MM.1S (cell line): ENCODE data around the gene ENOX1.

Experiments
- DNase-seq: peaks from one replicate; pipeline ENCODE4 v3.0.0-alpha.2; 2015
- H2AFZ ChIP-seq: fragments of 300-600 bp; sonication (generic); 2 replicates; pipeline ENCODE4 v1.6.0; 2016; ENCODE audit warnings: antibody characterized with exemption, low read length
- H3F3A ChIP-seq: fragments of 300-600 bp; sonication (generic); 2 replicates; pipeline ENCODE4 v1.6.1; 2016; ENCODE audit warnings: mild to moderate bottlenecking, antibody characterized with exemption, low read length, moderate library complexity, mixed read lengths; ENCODE audit not compliant: insufficient read depth
- H3K27ac ChIP-seq: fragments of 300-600 bp; sonication (generic); 2 replicates; pipeline ENCODE4 v1.5.1; 2016; ENCODE audit warnings: mild to moderate bottlenecking, low read length
- H3K27me3 ChIP-seq: fragments of 300-600 bp; sonication (generic); replicated peaks from 2 replicates; pipeline ENCODE4 v1.6.0; 2016; ENCODE audit warnings: low read length; ENCODE audit not compliant: insufficient read depth
- H3K36me3 ChIP-seq: fragments of 300-600 bp; sonication (generic); replicated peaks from 2 replicates; pipeline ENCODE4 v1.6.1; 2016; ENCODE audit warnings: mild to moderate bottlenecking, low read length, mixed read lengths; ENCODE audit not compliant: insufficient read depth
- H3K4me1 ChIP-seq: fragments of 300-600 bp; sonication (generic); 2 replicates; pipeline ENCODE4 v1.6.1; 2016; ENCODE audit warnings: low read length, mixed read lengths
- H3K4me2 ChIP-seq: fragments of 300-600 bp; sonication (generic); 2 replicates; pipeline ENCODE4 v1.6.0; 2016; ENCODE audit warnings: low read depth, low read length
- H3K4me3 ChIP-seq: fragments of 300-600 bp; sonication (generic); 2 replicates; pipeline ENCODE4 v1.5.1; 2016; ENCODE audit warnings: low read length, mixed read lengths
- H3K79me2 ChIP-seq: fragments of 300-600 bp; sonication (generic); 2 replicates; pipeline ENCODE4 v1.6.1; 2016; ENCODE audit warnings: mixed run types, low read length, mixed read lengths
- H3K9ac ChIP-seq: fragments of 300-600 bp; sonication (generic); 2 replicates; pipeline ENCODE4 v1.6.1; 2016; ENCODE audit warnings: low read length, mixed read lengths
- H3K9me2 ChIP-seq: fragments of 300-600 bp; sonication (generic); replicated peaks from 2 replicates; pipeline ENCODE4 v1.6.1; 2016; ENCODE audit warnings: mild to moderate bottlenecking, low read length, mixed read lengths; ENCODE audit not compliant: insufficient read depth
- H3K9me3 ChIP-seq: fragments of 300-600 bp; sonication (generic); replicated peaks from 2 replicates; pipeline ENCODE4 v1.6.1; 2016; ENCODE audit warnings: mild to moderate bottlenecking, low read length, mixed read lengths; ENCODE audit not compliant: insufficient read depth
- H4K20me1 ChIP-seq: fragments of 300-600 bp; sonication (generic); 2 replicates; pipeline ENCODE4 v1.6.1; 2016; ENCODE audit warnings: mild to moderate bottlenecking, low read length, moderate library complexity, mixed read lengths; ENCODE audit not compliant: insufficient read depth
- CTCF ChIP-seq: fragments of 300-600 bp; sonication (generic); IDR thresholded peaks from 2 replicates; pipeline ENCODE4 v1.5.1; 2016; ENCODE audit warnings: antibody characterized with exemption, low read length, mixed read lengths
- EZH2 ChIP-seq: fragments of 300-600 bp; sonication (generic); optimal IDR thresholded peaks from 2 replicates; pipeline ENCODE3; 2017; ENCODE audit warnings: low read depth, mild to moderate bottlenecking, antibody characterized with exemption, low read length, mixed read lengths
- EZH2phosphoT487 ChIP-seq: fragments of 300-600 bp; sonication (generic); IDR thresholded peaks from 2 replicates; pipeline ENCODE4 v1.6.1; 2018; ENCODE audit warnings: antibody characterized with exemption, low read length

ENOX1 gene

GRCh38 chr13:43564952-43565351 is 221.8 kb downstream of the ENOX1 start:
- Histone ChIP-seq H3K27me3 (no peaks in the 10 kb centered on the region), H3K9me3 (no peaks in the 10 kb centered on the region), H3K9me2 (no peaks in the 10 kb centered on the region), H4K20me1 (no peaks in the 10 kb centered on the region), H3K9ac (no peak overlapping the region), H3K27ac (no peak overlapping the region), H3K4me2 (no peak overlapping the region), H3K4me3 (no peak overlapping the region), H2AFZ (no peak overlapping the region), H3F3A (no peaks in the 10 kb centered on the region), H3K79me2 (no peaks in the 10 kb centered on the region), H3K36me3 (no peaks in the 10 kb centered on the region), H3K4me1 (no peaks in the 10 kb centered on the region)
- DNase-seq: no peak
- TF ChIP-seq CTCF (no peak), EZH2phosphoT487 (no peak), EZH2 (no peak)

- DNase-seq: no peak
- Histone ChIP-seq H4K20me1 (no peaks in the 10 kb centered on the region), H3K27ac (no peak overlapping the region), H3K4me1 (no peaks in the 10 kb centered on the region), H3K9me2 (no peaks in the 10 kb centered on the region), H3K36me3 (no peaks in the 10 kb centered on the region), H2AFZ (no peak overlapping the region), H3K4me3 (no peak overlapping the region), H3F3A (no peaks in the 10 kb centered on the region), H3K27me3 (no peaks in the 10 kb centered on the region), H3K9me3 (no peaks in the 10 kb centered on the region), H3K79me2 (no peaks in the 10 kb centered on the region), H3K4me2 (no peak overlapping the region), H3K9ac (no peak overlapping the region)
- TF ChIP-seq CTCF (no peak), EZH2 (no peak), EZH2phosphoT487 (no peak)
These were observed 225.7 kb downstream of the ENOX1 start for GRCh38 chr13:43561081-43561480.

- Histone ChIP-seq H3K9me3 (no peaks in the 10 kb centered on the region), H3K9ac (no peak overlapping the region), H3K4me3 (no peak overlapping the region), H3K9me2 (no peaks in the 10 kb centered on the region), H3K4me2 (no peak overlapping the region), H2AFZ (no peak overlapping the region), H3K36me3 (no peaks in the 10 kb centered on the region), H3K27ac (no peak overlapping the region), H3K79me2 (no peaks in the 10 kb centered on the region), H3K27me3 (no peaks in the 10 kb centered on the region), H4K20me1 (no peaks in the 10 kb centered on the region), H3F3A (no peaks in the 10 kb centered on the region), H3K4me1 (no peaks in the 10 kb centered on the region)
- DNase-seq: no peak
- TF ChIP-seq EZH2phosphoT487: no peak
These were observed 227.8 kb downstream of the ENOX1 start for GRCh38 chr13:43558939-43559338.

- Histone ChIP-seq H3K4me1 (no peaks in the 10 kb centered on the region), H3F3A (no peaks in the 10 kb centered on the region), H3K9me3 (no peaks in the 10 kb centered on the region), H3K27ac (no peak overlapping the region), H3K4me3 (no peak overlapping the region), H3K27me3 (no peaks in the 10 kb centered on the region), H3K79me2 (no peaks in the 10 kb centered on the region), H3K4me2 (no peak overlapping the region), H2AFZ (no peak overlapping the region), H3K36me3 (no peaks in the 10 kb centered on the region), H4K20me1 (no peaks in the 10 kb centered on the region), H3K9me2 (no peaks in the 10 kb centered on the region), H3K9ac (no peak overlapping the region)
- no peak for DNase-seq
- TF ChIP-seq CTCF (no peak), EZH2phosphoT487 (no peak), EZH2 (no peak)
These were observed 228.4 kb downstream of the ENOX1 start for GRCh38 chr13:43558326-43558725.
